GM19452 (cell line): Measurements from ENCODE around the gene KRTAP10-9.
"Not testable (repeated sequence)": the region's sequence is repeated elsewhere in the genome, so short reads cannot be mapped to it uniquely, and the experiment has no call there.

Experiments used
- ATAC-seq: cut with Tn5 transposase; IDR thresholded peaks from one replicate; pipeline ENCODE4 v1.9.1; 2021; ENCODE audit not compliant: unreplicated experiment

Gene KRTAP10-9

DNA sequence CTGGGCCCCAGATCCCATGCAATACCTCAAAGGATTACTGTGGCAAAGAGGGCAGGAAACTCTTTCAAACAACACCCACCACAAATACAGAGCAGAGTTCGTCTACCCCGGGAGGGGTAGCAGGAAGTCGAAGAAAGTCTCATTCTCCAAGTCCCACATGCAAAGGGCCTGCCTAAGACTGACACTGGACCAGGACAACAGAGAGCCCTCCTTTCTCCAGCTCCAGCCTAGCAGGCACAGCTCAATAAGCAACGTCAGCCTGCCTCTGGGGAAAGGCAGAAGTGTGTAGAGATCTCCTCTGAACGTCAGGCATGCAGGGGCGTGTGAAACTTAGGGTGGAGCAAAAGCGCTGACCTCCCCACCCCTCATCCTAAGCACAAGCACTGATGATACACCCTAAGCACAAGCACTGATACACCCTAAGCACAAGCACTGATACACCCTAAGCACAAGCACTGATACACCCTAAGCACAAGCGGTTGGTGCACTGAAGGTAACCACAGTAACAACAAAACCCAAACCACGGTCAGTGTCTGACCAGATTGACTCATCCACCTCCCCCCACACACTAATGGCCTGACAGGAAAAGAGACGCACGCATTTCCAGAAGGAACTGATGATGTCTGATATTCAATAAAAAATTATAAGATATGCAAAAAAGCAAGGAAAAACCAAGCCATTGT is 32.2 kb downstream of the KRTAP10-9 start:
- no peak for ATAC-seq

DNA sequence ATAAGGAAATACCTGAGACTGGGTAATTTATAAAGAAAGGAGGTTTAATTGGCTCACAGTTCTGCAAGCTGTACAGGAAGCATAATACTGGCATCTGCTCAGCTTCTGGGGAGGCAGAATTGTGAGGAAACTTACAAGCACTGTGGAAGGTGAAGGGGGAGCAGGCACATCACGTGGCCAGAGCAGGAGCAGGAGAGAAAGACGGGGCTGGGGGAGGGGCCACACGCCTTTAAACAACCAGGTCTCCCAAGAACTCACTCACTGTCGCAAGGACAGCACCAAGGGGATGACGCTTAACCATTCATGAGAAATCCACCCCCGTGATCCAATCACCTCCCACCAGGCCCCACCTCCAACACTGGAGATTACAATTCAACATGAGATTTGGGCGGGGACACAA is 34.7 kb downstream of the KRTAP10-9 start:
- ATAC-seq: not testable (repeated sequence)

DNA sequence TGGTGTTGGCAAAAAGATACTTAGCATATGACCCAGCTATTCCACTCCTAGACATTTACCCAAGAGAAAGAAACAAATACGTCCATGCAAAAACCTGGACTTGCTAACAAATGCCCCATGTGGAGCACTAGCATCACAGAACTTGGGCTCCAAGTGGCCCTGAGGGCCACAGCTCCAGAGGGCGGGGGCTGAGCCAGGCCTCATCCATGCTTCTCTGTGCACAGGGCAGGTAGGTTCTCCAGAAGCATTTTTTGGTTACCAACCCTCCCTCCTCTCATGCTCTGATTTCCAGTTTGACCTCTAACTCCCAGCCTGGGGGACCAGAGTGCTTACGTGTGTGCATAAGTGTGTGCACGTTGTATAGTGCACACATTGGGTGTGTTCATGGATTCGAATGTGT is 37.8 kb downstream of the KRTAP10-9 start:
- no peak for ATAC-seq

DNA sequence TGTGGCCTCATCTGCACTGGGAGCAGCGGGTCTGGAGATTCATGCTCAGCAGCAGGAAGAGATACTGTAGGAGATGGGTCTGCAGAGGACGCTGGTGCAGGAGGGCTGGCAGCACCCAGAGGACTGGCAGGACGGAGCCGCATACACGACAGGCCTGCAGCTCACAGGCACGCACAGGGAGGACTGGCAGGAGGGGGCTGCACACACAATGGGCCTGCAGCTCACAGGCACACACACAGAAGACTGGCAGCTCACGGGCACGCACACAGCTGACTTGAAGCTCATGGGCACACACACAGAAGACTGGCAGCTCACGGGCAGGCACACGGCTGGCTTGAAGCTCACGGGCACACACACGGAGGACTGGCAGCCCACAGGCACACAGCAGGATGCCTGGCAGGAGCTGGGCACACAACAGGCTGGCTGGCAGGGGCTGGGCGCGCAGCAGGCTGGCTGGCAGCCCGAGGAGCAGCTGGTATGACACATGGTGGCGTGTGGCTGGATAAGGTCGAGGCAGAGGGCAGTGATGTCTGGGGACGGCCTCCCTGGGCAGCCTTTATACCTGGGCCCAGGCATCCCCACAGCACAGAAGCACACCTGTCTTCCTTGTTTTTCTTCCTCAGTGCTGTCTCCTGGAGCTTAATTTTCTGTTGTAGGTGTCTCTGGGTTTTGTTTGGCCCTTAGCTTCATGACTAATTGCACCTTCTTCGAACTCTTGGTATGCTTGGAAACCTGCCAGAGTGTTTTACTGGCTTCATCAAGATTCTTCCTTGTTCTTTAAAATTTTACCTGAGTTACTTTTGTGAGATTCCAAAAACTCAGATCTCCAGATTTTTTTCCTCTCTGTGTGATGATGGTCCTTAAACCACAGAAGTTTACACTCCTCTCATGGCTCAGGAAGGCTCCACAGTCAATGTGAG is 39.8 kb downstream of the KRTAP10-9 start, which contains the start of gene KRTAP12-2:
Gene KRTAP12-2 (minus strand): TSS at position 527 of the 920 bp plus-strand sequence. CDS start 41 bp downstream, at position 486.
- ATAC-seq: no peak

DNA sequence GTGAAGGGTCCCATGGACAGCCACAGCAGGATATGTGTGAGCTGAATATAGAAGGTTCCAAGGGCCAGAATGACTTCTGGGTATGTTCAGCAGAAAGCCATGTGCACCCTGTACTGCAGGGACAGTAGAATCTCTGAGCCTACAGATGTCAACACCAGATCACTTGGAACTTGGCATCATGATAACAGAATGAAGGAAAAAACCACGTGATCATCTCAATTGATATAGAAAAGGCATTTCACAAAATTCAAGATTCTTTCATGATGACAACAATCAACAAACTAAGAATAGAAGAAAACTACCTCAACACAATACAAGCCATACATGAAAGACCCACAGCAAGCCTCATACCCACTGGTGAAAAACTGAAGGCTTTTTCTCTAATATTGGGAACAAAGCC is 40.7 kb downstream of the KRTAP10-9 start:
- ATAC-seq: no peak

DNA sequence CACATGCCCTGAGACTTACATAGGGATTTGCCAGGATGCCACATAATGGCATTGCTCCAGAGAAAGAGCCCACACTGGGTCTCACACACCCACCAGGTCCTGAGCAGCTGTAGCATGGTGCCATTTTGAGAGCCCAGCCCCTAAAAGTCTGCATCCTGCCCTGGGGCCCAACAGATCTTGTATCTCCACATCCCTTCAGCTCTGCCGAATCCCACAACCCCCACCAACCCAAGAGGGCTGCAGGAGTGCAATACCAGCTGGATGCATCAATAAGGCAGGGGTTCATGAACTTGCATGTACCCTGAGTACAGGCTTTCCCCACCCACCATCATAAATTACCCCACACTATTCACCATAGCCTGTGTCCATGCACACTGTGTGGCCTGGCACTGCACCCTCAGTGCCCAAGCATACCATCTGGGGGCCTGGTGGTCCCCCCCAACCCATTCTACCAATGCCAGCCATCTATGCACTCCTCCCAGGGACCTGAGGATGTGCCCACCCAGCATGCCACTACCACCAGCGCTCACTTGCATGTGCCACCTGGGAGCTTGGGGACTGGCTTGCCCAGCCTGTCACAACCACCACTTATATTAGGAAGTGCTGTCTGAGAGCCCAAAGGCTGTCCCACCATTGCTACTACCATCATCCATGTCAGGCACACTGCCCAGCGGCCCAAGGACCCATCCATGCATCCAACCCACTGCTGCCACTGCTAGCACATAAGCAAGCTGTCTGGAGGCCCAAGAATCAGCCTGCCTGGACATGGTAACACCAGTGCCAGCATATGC is 43.9 kb downstream of the KRTAP10-9 start:
- no peak for ATAC-seq

DNA sequence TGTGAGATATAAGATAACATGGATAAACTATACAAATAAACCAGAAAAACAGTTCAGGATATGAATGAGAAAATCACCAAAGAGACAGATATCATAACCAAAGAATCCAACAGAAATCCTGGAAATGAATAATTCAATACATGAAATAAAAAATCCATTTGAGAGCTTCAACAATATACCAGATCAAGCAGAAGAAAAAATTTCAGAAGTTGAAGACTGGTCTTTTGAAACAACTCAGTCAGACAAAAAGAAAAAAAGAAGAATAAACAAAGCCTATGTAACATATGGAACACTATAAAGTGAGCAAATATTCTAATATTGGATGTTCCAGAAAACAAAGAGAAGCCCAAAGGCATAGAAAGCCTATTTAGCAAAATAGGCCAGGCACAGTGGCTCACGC is 45.0 kb downstream of the KRTAP10-9 start:
- ATAC-seq: no peak

DNA sequence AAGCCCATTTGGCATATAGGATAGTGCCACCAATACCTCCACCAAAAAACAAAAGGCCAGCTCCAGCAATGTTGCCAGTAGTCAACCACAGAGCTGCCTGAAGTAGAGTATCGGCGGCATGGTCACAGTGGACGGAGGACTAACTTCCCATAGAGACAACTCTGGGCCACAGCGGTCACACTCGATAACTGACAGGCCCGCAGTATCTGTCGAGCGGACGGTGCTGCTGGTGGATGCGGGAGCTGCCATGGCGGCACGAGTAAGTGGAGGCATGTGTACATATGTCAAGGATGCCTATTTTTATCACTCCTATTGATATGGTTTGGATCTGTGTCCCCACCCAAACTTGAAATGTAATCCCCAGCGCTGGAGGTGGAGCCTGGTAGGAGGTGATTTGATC is 51.0 kb downstream of the KRTAP10-9 start:
- no peak for ATAC-seq
